ENCODE data around the gene CDCA4. TPM values are rescaled to one million over a fixed set of nuclear protein-coding genes. Genes with fewer than 3 reads are reported as not detected.

The CDCA4 gene
- polyA plus RNA-seq, 2 of the 4 experiments (the other 2 are of a cell fraction): 24.2 to 26.9 TPM

DNA sequence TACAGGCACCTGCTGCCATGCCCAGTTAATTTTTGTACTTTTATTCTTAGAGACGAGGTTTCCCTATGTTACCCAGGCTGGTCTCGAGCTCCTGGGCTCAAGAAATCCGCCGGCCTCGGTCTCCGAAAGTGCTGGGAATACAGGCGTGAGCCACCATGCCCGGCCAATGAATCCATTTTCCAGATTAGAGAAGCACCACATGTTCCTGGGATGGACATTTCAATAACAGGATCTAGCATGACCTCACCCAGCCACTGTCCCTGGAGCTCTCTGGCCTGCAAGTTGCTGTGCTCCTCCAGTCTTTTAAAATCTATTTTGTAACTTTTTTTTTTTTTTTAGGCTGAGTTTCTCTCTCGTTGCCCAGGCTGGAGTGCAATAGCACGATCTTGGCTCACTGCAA is 42.2 kb upstream of the CDCA4 start:
- DNase-seq (ENCODE audit: low read depth in 1 of 2, low spot score in 1 of 2): no peak
- ChIA-PET CTCF (interaction anchor here (0.6 to 8.1 kb wide), 4 partner anchors 9 to 1236 kb away, joined by 3 to 88 read pairs (median 5); no protein-coding TSS in a partner anchor), POLR2A (no interaction called here)
- WGBS (ENCODE audit: missing lambda C conversion rate): 75% methylated on average over 10 of the region's 10 CpGs
- TF ChIP-seq FOXS1 (CRISPR knock-in tag; IDR thresholded peaks at IDR 0.05): no peak
- TF ChIP-seq RARB (CRISPR knock-in tag; IDR thresholded peaks at IDR 0.05): no peak
- TF ChIP-seq, protein P1, sequence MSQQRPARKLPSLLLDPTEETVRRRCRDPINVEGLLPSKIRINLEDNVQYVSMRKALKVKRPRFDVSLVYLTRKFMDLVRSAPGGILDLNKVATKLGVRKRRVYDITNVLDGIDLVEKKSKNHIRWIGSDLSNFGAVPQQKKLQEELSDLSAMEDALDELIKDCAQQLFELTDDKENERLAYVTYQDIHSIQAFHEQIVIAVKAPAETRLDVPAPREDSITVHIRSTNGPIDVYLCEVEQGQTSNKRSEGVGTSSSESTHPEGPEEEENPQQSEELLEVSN (IDR thresholded peaks at IDR 0.05; ENCODE audit: borderline replicate concordance, low read depth): no peak
- TF ChIP-seq SMC3 (IDR thresholded peaks at IDR 0.05): no peak
- TF ChIP-seq, protein P2, sequence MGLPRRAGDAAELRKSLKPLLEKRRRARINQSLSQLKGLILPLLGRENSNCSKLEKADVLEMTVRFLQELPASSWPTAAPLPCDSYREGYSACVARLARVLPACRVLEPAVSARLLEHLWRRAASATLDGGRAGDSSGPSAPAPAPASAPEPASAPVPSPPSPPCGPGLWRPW (IDR thresholded peaks at IDR 0.05): no peak
- no peak for TF ChIP-seq EHMT2 (IDR thresholded peaks at IDR 0.05; ENCODE audit: low read depth)
- TF ChIP-seq CBX2 (IDR thresholded peaks at IDR 0.05; ENCODE audit: borderline replicate concordance, low read depth): no peak
- Histone ChIP-seq H3K4me2 (no peak overlapping the region), H3K27ac (no peak overlapping the region), H3K4me1 (peaks cover 14% of the 10 kb centered on the region), H3K9me3 (no peaks in the 10 kb centered on the region), H3K4me3 (no peak overlapping the region)
- ATAC-seq: no peak
- FAIRE-seq: no peak

DNA sequence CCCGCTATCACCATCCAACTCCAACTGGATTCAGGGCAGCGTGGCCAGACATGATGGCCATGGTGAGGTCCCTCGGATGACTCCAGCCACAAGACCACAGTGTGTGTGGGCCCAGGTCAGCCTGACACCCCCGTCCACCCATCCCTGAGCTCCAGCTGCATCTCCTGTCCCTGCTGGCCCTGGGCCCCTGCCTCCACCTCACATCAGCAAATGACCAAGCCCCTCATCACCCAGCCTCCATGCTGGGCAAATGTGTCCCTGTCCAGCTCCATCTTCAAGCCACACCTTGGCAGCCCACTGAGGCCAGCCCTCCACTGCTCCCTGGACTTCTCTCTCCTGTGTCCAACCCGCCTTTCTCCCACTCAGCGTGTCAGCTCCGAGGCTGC is 41.2 kb upstream of the CDCA4 start:
- H3K4me2 ChIP-seq: no peak overlapping the region
- POLR2A ChIA-PET: no interaction called here
- CTCF ChIA-PET: interaction anchor here (0.6 to 8.1 kb wide), 6 partner anchors 8 to 86 kb away, joined by 3 to 88 read pairs (median 4); no protein-coding TSS in a partner anchor
- no peak overlapping the region for H3K4me3 ChIP-seq
- H3K4me1 ChIP-seq: peaks cover 11% of the 10 kb centered on the region
- 87% methylated on average over 7 of the region's 7 CpGs for WGBS (ENCODE audit: missing lambda C conversion rate)
- H3K9me3 ChIP-seq: no peaks in the 10 kb centered on the region
- TF ChIP-seq, protein P3, sequence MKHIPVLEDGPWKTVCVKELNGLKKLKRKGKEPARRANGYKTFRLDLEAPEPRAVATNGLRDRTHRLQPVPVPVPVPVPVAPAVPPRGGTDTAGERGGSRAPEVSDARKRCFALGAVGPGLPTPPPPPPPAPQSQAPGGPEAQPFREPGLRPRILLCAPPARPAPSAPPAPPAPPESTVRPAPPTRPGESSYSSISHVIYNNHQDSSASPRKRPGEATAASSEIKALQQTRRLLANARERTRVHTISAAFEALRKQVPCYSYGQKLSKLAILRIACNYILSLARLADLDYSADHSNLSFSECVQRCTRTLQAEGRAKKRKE (CRISPR knock-in tag; IDR thresholded peaks at IDR 0.05; ENCODE audit: low read depth): no peak
- TF ChIP-seq TFCP2L1 (CRISPR knock-in tag; IDR thresholded peaks at IDR 0.05) (no peak), MAZ (IDR thresholded peaks at IDR 0.05; ENCODE audit: borderline replicate concordance, low read depth, low read length) (no peak), RFX5 (IDR thresholded peaks at IDR 0.05) (no peak), RARB (CRISPR knock-in tag; IDR thresholded peaks at IDR 0.05) (no peak), BHLHE40 (IDR thresholded peaks at IDR 0.05; ENCODE audit: low read depth, low read length) (no peak), ZFP36 (IDR thresholded peaks at IDR 0.05; ENCODE audit: borderline replicate concordance, partially characterized antibody) (no peak), SREBF2 (IDR thresholded peaks at IDR 0.05) (no peak), HOXA7 (CRISPR knock-in tag; IDR thresholded peaks at IDR 0.05) (no peak), CEBPB (IDR thresholded peaks at IDR 0.05) (no peak), FOSL2 (IDR thresholded peaks at IDR 0.05) (no peak), FOSL2 (CRISPR knock-in tag; IDR thresholded peaks at IDR 0.05) (no peak), HDAC2 (IDR thresholded peaks at IDR 0.05) (no peak), HOXB13 (CRISPR knock-in tag; IDR thresholded peaks at IDR 0.05; ENCODE audit: low read depth) (no peak), RNF2 (IDR thresholded peaks at IDR 0.05; ENCODE audit: borderline replicate concordance, low read depth) (no peak)
- TF ChIP-seq, protein P4, sequence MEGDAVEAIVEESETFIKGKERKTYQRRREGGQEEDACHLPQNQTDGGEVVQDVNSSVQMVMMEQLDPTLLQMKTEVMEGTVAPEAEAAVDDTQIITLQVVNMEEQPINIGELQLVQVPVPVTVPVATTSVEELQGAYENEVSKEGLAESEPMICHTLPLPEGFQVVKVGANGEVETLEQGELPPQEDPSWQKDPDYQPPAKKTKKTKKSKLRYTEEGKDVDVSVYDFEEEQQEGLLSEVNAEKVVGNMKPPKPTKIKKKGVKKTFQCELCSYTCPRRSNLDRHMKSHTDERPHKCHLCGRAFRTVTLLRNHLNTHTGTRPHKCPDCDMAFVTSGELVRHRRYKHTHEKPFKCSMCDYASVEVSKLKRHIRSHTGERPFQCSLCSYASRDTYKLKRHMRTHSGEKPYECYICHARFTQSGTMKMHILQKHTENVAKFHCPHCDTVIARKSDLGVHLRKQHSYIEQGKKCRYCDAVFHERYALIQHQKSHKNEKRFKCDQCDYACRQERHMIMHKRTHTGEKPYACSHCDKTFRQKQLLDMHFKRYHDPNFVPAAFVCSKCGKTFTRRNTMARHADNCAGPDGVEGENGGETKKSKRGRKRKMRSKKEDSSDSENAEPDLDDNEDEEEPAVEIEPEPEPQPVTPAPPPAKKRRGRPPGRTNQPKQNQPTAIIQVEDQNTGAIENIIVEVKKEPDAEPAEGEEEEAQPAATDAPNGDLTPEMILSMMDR (IDR thresholded peaks at IDR 0.05): no peak
- TF ChIP-seq, protein P2 (IDR thresholded peaks at IDR 0.05): no peak
- TF ChIP-seq, protein P5, sequence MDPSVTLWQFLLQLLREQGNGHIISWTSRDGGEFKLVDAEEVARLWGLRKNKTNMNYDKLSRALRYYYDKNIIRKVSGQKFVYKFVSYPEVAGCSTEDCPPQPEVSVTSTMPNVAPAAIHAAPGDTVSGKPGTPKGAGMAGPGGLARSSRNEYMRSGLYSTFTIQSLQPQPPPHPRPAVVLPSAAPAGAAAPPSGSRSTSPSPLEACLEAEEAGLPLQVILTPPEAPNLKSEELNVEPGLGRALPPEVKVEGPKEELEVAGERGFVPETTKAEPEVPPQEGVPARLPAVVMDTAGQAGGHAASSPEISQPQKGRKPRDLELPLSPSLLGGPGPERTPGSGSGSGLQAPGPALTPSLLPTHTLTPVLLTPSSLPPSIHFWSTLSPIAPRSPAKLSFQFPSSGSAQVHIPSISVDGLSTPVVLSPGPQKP (IDR thresholded peaks at IDR 0.05; ENCODE audit: low read depth, low read length): no peak
- ATAC-seq (no peak), FAIRE-seq (no peak), DNase-seq (ENCODE audit: low read depth in 1 of 2, low spot score in 1 of 2) (no peak)
- no peak overlapping the region for H3K27ac ChIP-seq

Measured in A549 (cell line).